Measurements from ENCODE around the gene GSTA4.
"Not testable (repeated sequence)": the region's sequence is repeated elsewhere in the genome, so short reads cannot be mapped to it uniquely, and the experiment has no call there.

The GSTA4 gene

DNA sequence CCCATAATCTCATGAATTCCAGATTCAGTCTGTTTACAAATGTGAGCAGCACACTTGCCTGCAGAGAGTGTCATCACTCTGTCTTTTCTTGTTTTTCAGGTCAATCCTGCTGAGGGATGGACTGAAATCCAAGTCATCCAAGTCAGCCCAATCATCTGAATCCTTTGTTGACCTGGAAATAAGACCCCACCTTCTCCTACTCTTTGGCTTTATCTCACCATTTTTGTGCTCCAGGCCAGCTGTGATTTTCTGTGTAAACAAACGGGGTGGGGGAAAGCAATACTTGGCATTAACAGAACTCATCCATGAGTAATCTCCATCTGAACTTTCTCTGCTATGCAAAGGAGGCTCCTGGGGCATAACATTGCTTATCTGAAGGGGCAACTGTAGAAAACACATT is 16.9 kb upstream of the GSTA4 start:
- no peak for DNase-seq

- DNase-seq = no peak
These were observed 15.4 kb upstream of the GSTA4 start for GRCh38 chr6:53010504-53010903.

DNA sequence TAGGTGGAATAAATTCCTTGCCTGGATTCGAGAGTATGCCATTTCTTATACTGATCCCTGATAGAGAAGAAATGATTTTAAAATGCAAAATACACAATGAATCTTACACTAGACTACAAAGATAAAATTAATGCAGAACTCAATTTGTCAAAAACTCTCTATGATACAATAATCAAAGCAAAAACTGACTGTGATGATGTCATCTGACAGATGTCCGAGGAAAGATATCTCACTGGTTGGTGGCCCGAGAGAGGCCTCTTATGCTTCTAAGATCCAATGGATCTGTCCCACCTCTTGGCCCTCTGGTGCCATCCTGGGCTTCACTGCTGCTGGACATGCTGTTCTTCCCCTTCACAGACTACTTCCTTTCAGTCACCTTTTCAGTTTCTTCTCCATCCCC is 14.4 kb upstream of the GSTA4 start:
- DNase-seq = no peak

DNA sequence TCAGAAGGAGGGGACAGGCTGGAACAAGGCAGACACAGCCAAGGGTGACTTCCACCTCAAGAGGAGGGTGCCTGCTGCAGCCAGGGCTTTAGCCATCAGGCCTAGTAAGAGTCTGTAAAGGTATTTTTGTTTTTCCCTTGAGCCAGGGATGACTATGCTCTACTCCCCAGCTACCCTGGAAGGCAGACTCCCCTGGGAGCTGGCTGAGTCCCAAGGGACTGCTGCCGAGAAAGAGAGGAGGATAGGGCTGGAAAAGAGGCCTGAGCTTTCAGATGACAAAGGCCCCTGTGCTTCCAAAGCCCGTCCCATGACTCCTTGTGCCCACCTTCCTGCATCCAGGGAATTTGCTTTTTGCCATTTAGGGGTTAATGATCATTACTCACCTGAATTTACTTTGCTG is 14.0 kb upstream of the GSTA4 start:
- no peak for DNase-seq

- DNase-seq = not testable (repeated sequence)
These were observed 13.2 kb upstream of the GSTA4 start for GRCh38 chr6:53008192-53008687.

GRCh38 chr6:53005663-53006250 is 10.7 kb upstream of the GSTA4 start:
- no peak for DNase-seq

DNA sequence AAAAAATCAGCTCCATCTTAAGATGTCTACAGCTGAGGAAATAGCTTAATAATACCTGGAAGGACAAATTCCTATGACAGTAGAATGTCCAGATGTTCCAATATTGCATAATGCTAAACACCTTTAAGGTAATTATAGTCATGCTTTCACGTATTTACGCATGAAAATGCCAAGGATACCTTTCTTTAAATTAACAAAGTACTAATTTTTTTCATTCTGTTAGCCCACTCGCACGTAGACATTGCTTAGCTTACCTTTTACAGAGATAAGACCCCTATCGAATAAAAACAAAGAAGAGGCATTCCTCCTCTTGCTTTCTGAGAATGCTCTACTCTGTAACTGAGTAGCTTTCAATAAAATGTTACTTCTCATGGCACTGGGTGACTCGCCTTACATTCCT is 4.4 kb upstream of the GSTA4 start:
- no peak for DNase-seq

GRCh38 chr6:52998603-52999002 is 3.5 kb upstream of the GSTA4 start:
- DNase-seq = no peak

GRCh38 chr6:52995913-52996645 is 995 bp upstream of the GSTA4 start:
- no peak for DNase-seq

GRCh38 chr6:52994839-52995088 is 320 bp downstream of the GSTA4 start:
- DNase-seq = no peak

- DNase-seq = no peak
These were observed 849 bp downstream of the GSTA4 start for GRCh38 chr6:52994031-52994838.

- DNase-seq = no peak
These were observed 1.8 kb downstream of the GSTA4 start for GRCh38 chr6:52992980-52993920.

- no peak for DNase-seq
These were observed 4.7 kb downstream of the GSTA4 start for GRCh38 chr6:52990342-52990741.

GRCh38 chr6:52985228-52985627 is 9.9 kb downstream of the GSTA4 start:
- no peak for DNase-seq

- DNase-seq = no peak
These were observed 10.8 kb downstream of the GSTA4 start for GRCh38 chr6:52984247-52984646.

DNA sequence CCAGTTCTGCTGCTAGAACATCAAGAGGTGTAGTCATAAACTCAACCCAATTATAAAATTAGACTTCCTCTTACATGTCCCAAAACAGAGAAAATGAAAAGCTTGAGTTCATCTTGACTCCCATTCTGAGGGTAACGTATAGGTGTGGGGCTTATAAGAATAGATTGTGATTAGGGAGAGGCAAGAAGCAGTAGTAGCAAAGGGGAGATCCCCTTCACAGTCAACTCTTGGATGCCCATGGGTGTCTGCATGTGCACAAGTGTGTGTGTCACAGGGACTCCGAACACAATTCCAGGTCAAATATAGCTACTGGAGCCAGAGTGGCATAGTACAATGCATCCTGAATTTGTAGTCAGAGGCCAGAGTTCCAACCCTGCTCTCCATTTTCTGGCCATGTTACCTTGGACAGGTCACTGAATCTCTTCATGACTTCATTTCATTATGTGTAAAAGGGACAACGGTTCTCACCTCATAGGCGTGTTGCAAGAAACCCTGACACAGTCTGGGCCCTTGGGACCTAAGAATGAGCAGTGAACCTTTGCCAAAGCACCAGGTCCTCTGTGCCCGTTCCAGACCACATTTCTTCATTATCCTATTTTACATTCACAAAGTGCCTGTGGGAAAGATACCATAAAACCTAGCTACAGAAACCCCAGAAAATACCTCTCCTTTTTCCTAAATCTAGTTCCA is 11.8 kb downstream of the GSTA4 start:
- DNase-seq = no peak

- no peak for DNase-seq
These were observed 12.4 kb downstream of the GSTA4 start for GRCh38 chr6:52982680-52983079.

GRCh38 chr6:52981222-52981900 is 13.7 kb downstream of the GSTA4 start:
- no peak for DNase-seq

GRCh38 chr6:52976591-52977035 is 18.5 kb downstream of the GSTA4 start:
- DNase-seq = no peak

GRCh38 chr6:52976149-52976548 is 18.9 kb downstream of the GSTA4 start:
- DNase-seq = no peak

DNA sequence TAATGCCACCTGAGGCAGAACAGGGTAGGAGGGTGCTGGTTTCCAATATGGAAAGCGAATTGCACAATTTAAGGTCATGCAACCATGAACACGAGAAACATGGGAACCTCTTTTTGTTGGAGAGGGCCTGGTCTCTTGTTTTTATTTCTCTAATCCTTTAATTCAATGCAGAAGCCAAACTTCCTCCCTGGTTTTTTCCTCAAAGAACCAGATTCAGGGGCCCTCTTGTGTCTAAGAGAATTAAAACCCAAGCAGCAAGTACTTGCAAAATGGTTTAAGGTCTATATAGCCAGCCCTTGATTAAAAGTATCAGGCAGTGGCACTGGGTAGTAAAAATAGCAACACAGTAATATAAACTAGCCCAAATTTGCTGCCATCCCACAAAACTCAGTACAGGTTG is 19.5 kb downstream of the GSTA4 start:
- no peak for DNase-seq

GRCh38 chr6:52972989-52973388 is 22.1 kb downstream of the GSTA4 start:
- DNase-seq = no peak

Measured in T1000 (cell line).